ENCODE results near the gene AMFR. TPM values are rescaled to one million over a fixed set of nuclear protein-coding genes. Genes with fewer than 3 reads are reported as not detected.

AMFR gene
- total and polyA plus RNA-seq, 2 donors = 34.6 to 52.4 TPM

GRCh38 chr16:56364865-56365264, 60.5 kb downstream of the AMFR start:
- Histone ChIP-seq H3K36me3 (ENCODE audit: control insufficient read depth in 2 of 2, insufficient read depth in 2 of 2, low read length in 1 of 2) (peaks cover 32 to 54% of the 10 kb centered on the region in 2 donors), H3K27me3 (ENCODE audit: control insufficient read depth in 2 of 2, insufficient read depth in 1 of 2, low read length in 1 of 2) (no peaks in the 10 kb centered on the region), H3K4me1 (ENCODE audit: control insufficient read depth in 2 of 2, insufficient read depth in 2 of 2, low read length in 2 of 2) (peaks cover 0 to 3% of the 10 kb centered on the region in 2 donors), H3K27ac (ENCODE audit: low read depth in 1 of 2, low read length in 1 of 2) (no peak overlapping the region), H3K9me3 (ENCODE audit: control insufficient read depth in 2 of 2, insufficient read depth in 1 of 2, low read length in 1 of 2) (no peaks in the 10 kb centered on the region), H3K4me3 (ENCODE audit: low read length in 2 of 2) (no peak overlapping the region)
- no peak for DNase-seq (ENCODE audit: low read depth in 6 of 9, low spot score in 9 of 9)
- WGBS = 98% methylated on average over 8 of the region's 8 CpGs

- DNase-seq (ENCODE audit: low read depth in 6 of 9, low spot score in 9 of 9) = no peak
- peaks cover 0 to 5% of the 10 kb centered on the region in 2 donors for H3K4me1 ChIP-seq (ENCODE audit: control insufficient read depth in 2 of 2, insufficient read depth in 2 of 2, low read length in 2 of 2)
- H3K27me3 ChIP-seq (ENCODE audit: control insufficient read depth in 2 of 2, insufficient read depth in 1 of 2, low read length in 1 of 2) = no peaks in the 10 kb centered on the region
- H3K4me3 ChIP-seq (ENCODE audit: low read length in 2 of 2) = no peak overlapping the region
- peaks cover 32 to 50% of the 10 kb centered on the region in 2 donors for H3K36me3 ChIP-seq (ENCODE audit: control insufficient read depth in 2 of 2, insufficient read depth in 2 of 2, low read length in 1 of 2)
- 98% methylated on average over 26 of the region's 26 CpGs for WGBS
- H3K27ac ChIP-seq (ENCODE audit: low read depth in 1 of 2, low read length in 1 of 2) = no peak overlapping the region
- H3K9me3 ChIP-seq (ENCODE audit: control insufficient read depth in 2 of 2, insufficient read depth in 1 of 2, low read length in 1 of 2) = no peaks in the 10 kb centered on the region
Observed at GRCh38 chr16:56363781-56364565, 61.4 kb downstream of the AMFR start.

GRCh38 chr16:56363181-56363716, 62.1 kb downstream of the AMFR start:
- DNase-seq (ENCODE audit: low read depth in 6 of 9, low spot score in 9 of 9) = no peak
- Histone ChIP-seq H3K4me3 (ENCODE audit: low read length in 2 of 2) (no peak overlapping the region), H3K27me3 (ENCODE audit: control insufficient read depth in 2 of 2, insufficient read depth in 1 of 2, low read length in 1 of 2) (no peaks in the 10 kb centered on the region), H3K27ac (ENCODE audit: low read depth in 1 of 2, low read length in 1 of 2) (no peak overlapping the region), H3K36me3 (ENCODE audit: control insufficient read depth in 2 of 2, insufficient read depth in 2 of 2, low read length in 1 of 2) (peaks cover 27 to 49% of the 10 kb centered on the region in 2 donors), H3K9me3 (ENCODE audit: control insufficient read depth in 2 of 2, insufficient read depth in 1 of 2, low read length in 1 of 2) (no peaks in the 10 kb centered on the region), H3K4me1 (ENCODE audit: control insufficient read depth in 2 of 2, insufficient read depth in 2 of 2, low read length in 2 of 2) (peaks cover 0 to 5% of the 10 kb centered on the region in 2 donors)
- WGBS = 97% methylated on average over 6 of the region's 6 CpGs

GRCh38 chr16:56362706-56363105, 62.6 kb downstream of the AMFR start:
- H3K36me3 ChIP-seq (ENCODE audit: control insufficient read depth in 2 of 2, insufficient read depth in 2 of 2, low read length in 1 of 2) = peaks cover 23 to 47% of the 10 kb centered on the region in 2 donors
- no peak overlapping the region for H3K4me3 ChIP-seq (ENCODE audit: low read length in 2 of 2)
- H3K27me3 ChIP-seq (ENCODE audit: control insufficient read depth in 2 of 2, insufficient read depth in 1 of 2, low read length in 1 of 2) = no peaks in the 10 kb centered on the region
- 98% methylated on average over 17 of the region's 17 CpGs for WGBS
- H3K4me1 ChIP-seq (ENCODE audit: control insufficient read depth in 2 of 2, insufficient read depth in 2 of 2, low read length in 2 of 2) = peaks cover 0 to 5% of the 10 kb centered on the region in 2 donors
- H3K27ac ChIP-seq (ENCODE audit: low read depth in 1 of 2, low read length in 1 of 2) = no peak overlapping the region
- no peak for DNase-seq (ENCODE audit: low read depth in 6 of 9, low spot score in 9 of 9)
- H3K9me3 ChIP-seq (ENCODE audit: control insufficient read depth in 2 of 2, insufficient read depth in 1 of 2, low read length in 1 of 2) = no peaks in the 10 kb centered on the region

- H3K4me1 ChIP-seq (ENCODE audit: control insufficient read depth in 2 of 2, insufficient read depth in 2 of 2, low read length in 2 of 2) = peaks cover 0 to 5% of the 10 kb centered on the region in 2 donors
- H3K27me3 ChIP-seq (ENCODE audit: control insufficient read depth in 2 of 2, insufficient read depth in 1 of 2, low read length in 1 of 2) = no peaks in the 10 kb centered on the region
- DNase-seq (ENCODE audit: low read depth in 6 of 9, low spot score in 9 of 9) = no peak
- WGBS = 89% methylated on average over 15 of the region's 15 CpGs
- H3K9me3 ChIP-seq (ENCODE audit: control insufficient read depth in 2 of 2, insufficient read depth in 1 of 2, low read length in 1 of 2) = no peaks in the 10 kb centered on the region
- no peak overlapping the region for H3K27ac ChIP-seq (ENCODE audit: low read depth in 1 of 2, low read length in 1 of 2)
- no peak overlapping the region for H3K4me3 ChIP-seq (ENCODE audit: low read length in 2 of 2)
- peaks cover 17 to 42% of the 10 kb centered on the region in 2 donors for H3K36me3 ChIP-seq (ENCODE audit: control insufficient read depth in 2 of 2, insufficient read depth in 2 of 2, low read length in 1 of 2)
Observed at GRCh38 chr16:56362057-56362655, 63.2 kb downstream of the AMFR start.

- Histone ChIP-seq H3K4me1 (ENCODE audit: control insufficient read depth in 2 of 2, insufficient read depth in 2 of 2, low read length in 2 of 2) (peaks cover 0 to 16% of the 10 kb centered on the region in 2 donors), H3K4me3 (ENCODE audit: low read length in 2 of 2) (no peak overlapping the region), H3K9me3 (ENCODE audit: control insufficient read depth in 2 of 2, insufficient read depth in 1 of 2, low read length in 1 of 2) (no peaks in the 10 kb centered on the region), H3K27me3 (ENCODE audit: control insufficient read depth in 2 of 2, insufficient read depth in 1 of 2, low read length in 1 of 2) (no peaks in the 10 kb centered on the region), H3K36me3 (ENCODE audit: control insufficient read depth in 2 of 2, insufficient read depth in 2 of 2, low read length in 1 of 2) (peaks cover 17 to 33% of the 10 kb centered on the region in 2 donors), H3K27ac (ENCODE audit: low read depth in 1 of 2, low read length in 1 of 2) (peak overlapping the region in 1 of 2 donors; percentile 31)
- WGBS = 92% methylated on average over 15 of the region's 15 CpGs
- no peak for DNase-seq (ENCODE audit: low read depth in 6 of 9, low spot score in 9 of 9)
Observed at GRCh38 chr16:56360117-56361008, 65.0 kb downstream of the AMFR start.

GRCh38 chr16:56357765-56358322, 67.5 kb downstream of the AMFR start:
- WGBS = 93% methylated on average over 13 of the region's 13 CpGs
- no peak overlapping the region for H3K4me3 ChIP-seq (ENCODE audit: low read length in 2 of 2)
- DNase-seq (ENCODE audit: low read depth in 6 of 9, low spot score in 9 of 9) = no peak
- H3K4me1 ChIP-seq (ENCODE audit: control insufficient read depth in 2 of 2, insufficient read depth in 2 of 2, low read length in 2 of 2) = peaks cover 0 to 16% of the 10 kb centered on the region in 2 donors
- H3K36me3 ChIP-seq (ENCODE audit: control insufficient read depth in 2 of 2, insufficient read depth in 2 of 2, low read length in 1 of 2) = peaks cover 5 to 20% of the 10 kb centered on the region in 2 donors
- H3K9me3 ChIP-seq (ENCODE audit: control insufficient read depth in 2 of 2, insufficient read depth in 1 of 2, low read length in 1 of 2) = no peaks in the 10 kb centered on the region
- H3K27me3 ChIP-seq (ENCODE audit: control insufficient read depth in 2 of 2, insufficient read depth in 1 of 2, low read length in 1 of 2) = no peaks in the 10 kb centered on the region
- H3K27ac ChIP-seq (ENCODE audit: low read depth in 1 of 2, low read length in 1 of 2) = peak overlapping the region in 1 of 2 donors; percentile 31

GRCh38 chr16:56357241-56357764, 68.0 kb downstream of the AMFR start:
- Histone ChIP-seq H3K27ac (ENCODE audit: low read depth in 1 of 2, low read length in 1 of 2) (peak overlapping the region in 1 of 2 donors; percentile 70), H3K4me1 (ENCODE audit: control insufficient read depth in 2 of 2, insufficient read depth in 2 of 2, low read length in 2 of 2) (peaks cover 0 to 16% of the 10 kb centered on the region in 2 donors), H3K27me3 (ENCODE audit: control insufficient read depth in 2 of 2, insufficient read depth in 1 of 2, low read length in 1 of 2) (no peaks in the 10 kb centered on the region), H3K36me3 (ENCODE audit: control insufficient read depth in 2 of 2, insufficient read depth in 2 of 2, low read length in 1 of 2) (peaks cover 2 to 14% of the 10 kb centered on the region in 2 donors), H3K9me3 (ENCODE audit: control insufficient read depth in 2 of 2, insufficient read depth in 1 of 2, low read length in 1 of 2) (no peaks in the 10 kb centered on the region), H3K4me3 (ENCODE audit: low read length in 2 of 2) (peak overlapping the region; percentile 46 to 57)
- DNase-seq (ENCODE audit: low read depth in 6 of 9, low spot score in 9 of 9) = no peak
- 80% methylated on average over 13 of the region's 13 CpGs for WGBS
